MM.1S (cell line): ENCODE measurements around the gene BICD1.

Experiments
- DNase-seq: peaks from one replicate; pipeline ENCODE4 v3.0.0-alpha.2; 2015
- H2AFZ ChIP-seq: fragments of 300-600 bp; sonication (generic); 2 replicates; pipeline ENCODE4 v1.6.0; 2016; ENCODE audit warnings: antibody characterized with exemption, low read length
- H3F3A ChIP-seq: fragments of 300-600 bp; sonication (generic); 2 replicates; pipeline ENCODE4 v1.6.1; 2016; ENCODE audit warnings: mild to moderate bottlenecking, antibody characterized with exemption, low read length, moderate library complexity, mixed read lengths; ENCODE audit not compliant: insufficient read depth
- H3K27ac ChIP-seq: fragments of 300-600 bp; sonication (generic); 2 replicates; pipeline ENCODE4 v1.5.1; 2016; ENCODE audit warnings: mild to moderate bottlenecking, low read length
- H3K27me3 ChIP-seq: fragments of 300-600 bp; sonication (generic); replicated peaks from 2 replicates; pipeline ENCODE4 v1.6.0; 2016; ENCODE audit warnings: low read length; ENCODE audit not compliant: insufficient read depth
- H3K36me3 ChIP-seq: fragments of 300-600 bp; sonication (generic); replicated peaks from 2 replicates; pipeline ENCODE4 v1.6.1; 2016; ENCODE audit warnings: mild to moderate bottlenecking, low read length, mixed read lengths; ENCODE audit not compliant: insufficient read depth
- H3K4me1 ChIP-seq: fragments of 300-600 bp; sonication (generic); 2 replicates; pipeline ENCODE4 v1.6.1; 2016; ENCODE audit warnings: low read length, mixed read lengths
- H3K4me2 ChIP-seq: fragments of 300-600 bp; sonication (generic); 2 replicates; pipeline ENCODE4 v1.6.0; 2016; ENCODE audit warnings: low read depth, low read length
- H3K4me3 ChIP-seq: fragments of 300-600 bp; sonication (generic); 2 replicates; pipeline ENCODE4 v1.5.1; 2016; ENCODE audit warnings: low read length, mixed read lengths
- H3K79me2 ChIP-seq: fragments of 300-600 bp; sonication (generic); 2 replicates; pipeline ENCODE4 v1.6.1; 2016; ENCODE audit warnings: mixed run types, low read length, mixed read lengths
- H3K9ac ChIP-seq: fragments of 300-600 bp; sonication (generic); 2 replicates; pipeline ENCODE4 v1.6.1; 2016; ENCODE audit warnings: low read length, mixed read lengths
- H3K9me2 ChIP-seq: fragments of 300-600 bp; sonication (generic); replicated peaks from 2 replicates; pipeline ENCODE4 v1.6.1; 2016; ENCODE audit warnings: mild to moderate bottlenecking, low read length, mixed read lengths; ENCODE audit not compliant: insufficient read depth
- H3K9me3 ChIP-seq: fragments of 300-600 bp; sonication (generic); replicated peaks from 2 replicates; pipeline ENCODE4 v1.6.1; 2016; ENCODE audit warnings: mild to moderate bottlenecking, low read length, mixed read lengths; ENCODE audit not compliant: insufficient read depth
- H4K20me1 ChIP-seq: fragments of 300-600 bp; sonication (generic); 2 replicates; pipeline ENCODE4 v1.6.1; 2016; ENCODE audit warnings: mild to moderate bottlenecking, low read length, moderate library complexity, mixed read lengths; ENCODE audit not compliant: insufficient read depth
- CTCF ChIP-seq: fragments of 300-600 bp; sonication (generic); IDR thresholded peaks from 2 replicates; pipeline ENCODE4 v1.5.1; 2016; ENCODE audit warnings: antibody characterized with exemption, low read length, mixed read lengths
- EZH2 ChIP-seq: fragments of 300-600 bp; sonication (generic); optimal IDR thresholded peaks from 2 replicates; pipeline ENCODE3; 2017; ENCODE audit warnings: low read depth, mild to moderate bottlenecking, antibody characterized with exemption, low read length, mixed read lengths
- EZH2phosphoT487 ChIP-seq: fragments of 300-600 bp; sonication (generic); IDR thresholded peaks from 2 replicates; pipeline ENCODE4 v1.6.1; 2018; ENCODE audit warnings: antibody characterized with exemption, low read length

BICD1 gene

GRCh38 chr12:32131666-32132065 is 25.0 kb downstream of the BICD1 start:
- Histone ChIP-seq H3K9me2 (no peaks in the 10 kb centered on the region), H2AFZ (no peak overlapping the region), H3K4me1 (peaks cover 4% of the 10 kb centered on the region; the same call in 1 of the 2 replicates), H3K4me3 (no peak overlapping the region), H3K27ac (no peak overlapping the region), H3K79me2 (peaks cover 13% of the 10 kb centered on the region), H3K27me3 (no peaks in the 10 kb centered on the region), H3K9me3 (no peaks in the 10 kb centered on the region), H3F3A (peaks cover 14% of the 10 kb centered on the region), H3K4me2 (no peak overlapping the region), H3K36me3 (no peaks in the 10 kb centered on the region), H3K9ac (no peak overlapping the region), H4K20me1 (no peaks in the 10 kb centered on the region)
- TF ChIP-seq CTCF (no peak), EZH2phosphoT487 (no peak), EZH2 (no peak)
- DNase-seq: no peak

GRCh38 chr12:32134101-32134888 is 27.6 kb downstream of the BICD1 start:
- Histone ChIP-seq H3F3A (peaks cover 17% of the 10 kb centered on the region), H4K20me1 (no peaks in the 10 kb centered on the region), H3K36me3 (no peaks in the 10 kb centered on the region), H3K9me2 (no peaks in the 10 kb centered on the region), H3K9ac (peak overlapping the region; percentile 17; the same call in 1 of the 2 replicates), H3K4me1 (peaks cover 17% of the 10 kb centered on the region), H2AFZ (peak overlapping the region; percentile 7; the same call in 1 of the 2 replicates), H3K9me3 (no peaks in the 10 kb centered on the region), H3K27ac (peak overlapping the region; percentile 64; the same call in 1 of the 2 replicates), H3K4me2 (peak overlapping the region; percentile 89), H3K27me3 (no peaks in the 10 kb centered on the region), H3K79me2 (peaks cover 15% of the 10 kb centered on the region), H3K4me3 (peak overlapping the region; percentile 40)
- DNase-seq: peak; percentile 90
- TF ChIP-seq EZH2phosphoT487 (no peak), CTCF (peak; percentile 53)

GRCh38 chr12:32135967-32136366 is 29.3 kb downstream of the BICD1 start:
- TF ChIP-seq CTCF: no peak
- no peak for TF ChIP-seq EZH2phosphoT487
- TF ChIP-seq EZH2: no peak
- Histone ChIP-seq H3K9ac (no peak overlapping the region), H3K27me3 (no peaks in the 10 kb centered on the region), H3K4me1 (peaks cover 24% of the 10 kb centered on the region), H3K9me2 (no peaks in the 10 kb centered on the region), H3K9me3 (no peaks in the 10 kb centered on the region), H2AFZ (no peak overlapping the region), H3K4me3 (no peak overlapping the region), H3K79me2 (peaks cover 29% of the 10 kb centered on the region), H4K20me1 (no peaks in the 10 kb centered on the region), H3K36me3 (no peaks in the 10 kb centered on the region), H3K27ac (no peak overlapping the region), H3F3A (peaks cover 32% of the 10 kb centered on the region), H3K4me2 (no peak overlapping the region)
- DNase-seq: no peak
